ENCODE measurements around the gene FHIT. TPM values are rescaled to one million over a fixed set of nuclear protein-coding genes. Genes with fewer than 3 reads are reported as not detected.

Gene FHIT
- total and polyA plus RNA-seq, 2 donors from 2014 or later: 20.2 to 61.2 TPM

- H3K36me3 ChIP-seq (ENCODE audit: control insufficient read depth in 2 of 3, insufficient read depth in 3 of 3, low read length in 3 of 3): no peaks in the 10 kb centered on the region
- H3K9ac ChIP-seq (ENCODE audit: low read length in 3 of 3): no peak overlapping the region
- H3K27ac ChIP-seq (ENCODE audit: low read depth in 2 of 2, low read length in 2 of 2): no peak overlapping the region
- FAIRE-seq (no peak), DNase-seq (peak in 2 of 5 donors; percentile 50)
- H3K4me1 ChIP-seq (ENCODE audit: control insufficient read depth in 2 of 3, insufficient read depth in 2 of 3, low read depth in 1 of 3, low read length in 3 of 3): no peaks in the 10 kb centered on the region
- H3K27me3 ChIP-seq (ENCODE audit: control insufficient read depth, insufficient read depth, low read length): no peaks in the 10 kb centered on the region
- no peak overlapping the region for H3K4me3 ChIP-seq (ENCODE audit: low read length in 3 of 3)
- intact Hi-C loops (cut with DNase I): no loop called here
- TF ChIP-seq CTCF (IDR thresholded peaks at IDR 0.05; ENCODE audit: borderline replicate concordance, extremely low read depth, insufficient read depth): no peak
- H3K9me3 ChIP-seq (ENCODE audit: control insufficient read depth in 2 of 3, insufficient read depth in 1 of 3, low read length in 3 of 3): no peaks in the 10 kb centered on the region
Observed at GRCh38 chr3:61008153-61008997, 242.9 kb downstream of the FHIT start.

GRCh38 chr3:61005591-61005990 is 245.7 kb downstream of the FHIT start:
- no peak overlapping the region for H3K4me3 ChIP-seq (ENCODE audit: low read length in 3 of 3)
- no peak overlapping the region for H3K9ac ChIP-seq (ENCODE audit: low read length in 3 of 3)
- H3K9me3 ChIP-seq (ENCODE audit: control insufficient read depth in 2 of 3, insufficient read depth in 1 of 3, low read length in 3 of 3): no peaks in the 10 kb centered on the region
- no peak for TF ChIP-seq CTCF (IDR thresholded peaks at IDR 0.05; ENCODE audit: borderline replicate concordance, extremely low read depth, insufficient read depth)
- intact Hi-C loops (cut with DNase I): no loop called here
- no peak overlapping the region for H3K27ac ChIP-seq (ENCODE audit: low read depth in 2 of 2, low read length in 2 of 2)
- no peaks in the 10 kb centered on the region for H3K36me3 ChIP-seq (ENCODE audit: control insufficient read depth in 2 of 3, insufficient read depth in 3 of 3, low read length in 3 of 3)
- no peaks in the 10 kb centered on the region for H3K27me3 ChIP-seq (ENCODE audit: control insufficient read depth, insufficient read depth, low read length)
- DNase-seq (no peak), FAIRE-seq (no peak)
- no peaks in the 10 kb centered on the region for H3K4me1 ChIP-seq (ENCODE audit: control insufficient read depth in 2 of 3, insufficient read depth in 2 of 3, low read depth in 1 of 3, low read length in 3 of 3)

GRCh38 chr3:60998858-60999257 is 252.4 kb downstream of the FHIT start:
- no peak for FAIRE-seq
- DNase-seq: no peak
- Histone ChIP-seq H3K4me3 (ENCODE audit: low read length in 3 of 3) (no peak overlapping the region), H3K36me3 (ENCODE audit: control insufficient read depth in 2 of 3, insufficient read depth in 3 of 3, low read length in 3 of 3) (no peaks in the 10 kb centered on the region), H3K9me3 (ENCODE audit: control insufficient read depth in 2 of 3, insufficient read depth in 1 of 3, low read length in 3 of 3) (no peaks in the 10 kb centered on the region), H3K9ac (ENCODE audit: low read length in 3 of 3) (no peak overlapping the region), H3K27me3 (ENCODE audit: control insufficient read depth, insufficient read depth, low read length) (no peaks in the 10 kb centered on the region), H3K27ac (ENCODE audit: low read depth in 2 of 2, low read length in 2 of 2) (no peak overlapping the region), H3K4me1 (ENCODE audit: control insufficient read depth in 2 of 3, insufficient read depth in 2 of 3, low read depth in 1 of 3, low read length in 3 of 3) (no peaks in the 10 kb centered on the region)
- TF ChIP-seq CTCF (IDR thresholded peaks at IDR 0.05; ENCODE audit: borderline replicate concordance, extremely low read depth, insufficient read depth): no peak
- intact Hi-C loops (cut with DNase I): no loop called here

Measured in kidney (tissue), 14 donors.